GM19043 (cell line): ENCODE data around the gene LMBRD2.
A peak's percentile ranks its signal among the peaks of the same experiment; 100 is the strongest.
"Not testable (repeated sequence)": the region's sequence is repeated elsewhere in the genome, so short reads cannot be mapped to it uniquely, and the experiment has no call there.

Experiments
- ATAC-seq: cut with Tn5 transposase; IDR thresholded peaks from one replicate; pipeline ENCODE4 v1.9.1; 2021; ENCODE audit warnings: low read depth; ENCODE audit not compliant: unreplicated experiment

The LMBRD2 gene

GRCh38 chr5:36162810-36163486, 11.3 kb upstream of the LMBRD2 start:
- no peak for ATAC-seq

DNA sequence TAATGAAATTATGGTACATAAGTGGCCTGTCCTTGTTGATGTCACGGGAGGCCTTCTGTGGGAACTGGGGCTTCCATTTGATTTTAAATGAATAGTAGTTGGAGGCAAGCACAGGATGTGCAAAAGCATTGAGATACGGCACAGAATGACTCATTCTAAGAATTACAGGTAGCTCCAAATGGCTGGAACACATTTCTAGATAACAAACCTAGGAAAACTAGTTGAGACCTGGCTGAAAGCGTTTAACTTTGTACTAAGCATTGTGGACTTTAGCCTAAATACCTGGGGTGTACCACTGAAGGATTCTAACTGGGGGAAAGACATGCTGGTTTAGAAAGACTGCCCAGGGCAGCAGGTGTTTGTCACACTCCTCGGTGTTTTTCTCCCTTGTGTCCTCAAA, 9.7 kb upstream of the LMBRD2 start:
- no peak for ATAC-seq

DNA sequence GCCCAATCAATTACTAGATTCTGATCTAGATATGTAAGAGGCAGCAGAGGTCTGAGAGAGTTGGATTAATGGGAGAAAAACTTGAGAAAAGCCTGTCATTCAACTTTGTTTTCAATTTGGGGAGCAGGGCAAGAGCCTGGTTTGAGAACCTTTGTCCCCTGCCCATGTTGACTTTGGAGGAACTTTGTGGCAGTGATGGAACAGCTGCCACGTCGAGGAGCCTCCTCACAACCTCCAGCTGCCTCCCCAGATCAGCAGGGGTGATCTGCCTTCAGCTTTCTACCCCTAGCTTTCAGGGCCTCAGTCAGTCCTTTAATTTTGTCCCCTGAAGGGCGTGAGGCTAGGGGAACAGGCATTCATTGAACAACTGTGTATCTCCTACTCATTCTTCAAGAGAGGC, 8.9 kb upstream of the LMBRD2 start:
- ATAC-seq, result no peak

GRCh38 chr5:36158144-36158543, 6.5 kb upstream of the LMBRD2 start:
- ATAC-seq, result no peak

GRCh38 chr5:36156619-36157018, 4.9 kb upstream of the LMBRD2 start:
- no peak for ATAC-seq

GRCh38 chr5:36156121-36156601, 4.5 kb upstream of the LMBRD2 start:
- ATAC-seq, result no peak

DNA sequence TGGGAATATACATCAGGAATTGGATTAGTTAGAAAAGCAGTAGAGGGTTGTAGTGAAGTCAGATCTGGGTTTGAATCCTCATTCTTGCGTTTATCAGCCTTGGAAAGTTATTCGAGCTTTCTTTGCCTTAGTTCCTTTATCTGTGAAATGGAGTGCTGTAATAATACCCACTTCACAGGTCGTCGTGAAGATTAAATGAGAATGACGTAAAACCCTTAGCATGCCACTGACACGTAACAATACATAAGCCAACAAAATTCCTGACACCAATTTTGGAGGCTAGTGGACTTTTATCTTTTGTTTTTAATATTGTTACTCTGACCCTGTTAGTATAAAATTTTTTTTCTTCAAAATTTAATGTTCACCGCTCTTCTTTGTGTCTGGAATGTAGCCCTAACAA, 3.6 kb upstream of the LMBRD2 start:
- ATAC-seq, result no peak

GRCh38 chr5:36153726-36154125, 2.0 kb upstream of the LMBRD2 start:
- no peak for ATAC-seq

DNA sequence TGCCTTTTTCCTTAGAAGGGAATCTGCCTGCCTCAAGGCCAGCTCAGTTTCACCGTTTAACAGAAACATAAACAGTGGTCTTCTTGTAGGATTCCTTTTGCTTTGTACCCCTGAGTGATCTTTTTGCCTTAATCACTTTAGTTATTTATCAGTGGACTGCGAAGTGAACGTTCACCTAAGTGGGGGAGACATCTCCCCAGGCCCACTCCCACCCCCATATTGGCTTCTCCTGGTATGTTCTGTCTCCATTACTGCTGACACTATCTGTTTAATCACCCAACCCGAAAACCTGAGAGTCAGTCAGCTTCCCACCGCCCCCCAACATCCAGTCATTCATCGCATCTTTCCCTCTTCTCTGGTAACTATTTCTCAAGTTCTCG, 1.6 kb upstream of the LMBRD2 start:
- ATAC-seq, result no peak

GRCh38 chr5:36152324-36153297, 924 bp upstream of the LMBRD2 start:
- ATAC-seq, result no peak

DNA sequence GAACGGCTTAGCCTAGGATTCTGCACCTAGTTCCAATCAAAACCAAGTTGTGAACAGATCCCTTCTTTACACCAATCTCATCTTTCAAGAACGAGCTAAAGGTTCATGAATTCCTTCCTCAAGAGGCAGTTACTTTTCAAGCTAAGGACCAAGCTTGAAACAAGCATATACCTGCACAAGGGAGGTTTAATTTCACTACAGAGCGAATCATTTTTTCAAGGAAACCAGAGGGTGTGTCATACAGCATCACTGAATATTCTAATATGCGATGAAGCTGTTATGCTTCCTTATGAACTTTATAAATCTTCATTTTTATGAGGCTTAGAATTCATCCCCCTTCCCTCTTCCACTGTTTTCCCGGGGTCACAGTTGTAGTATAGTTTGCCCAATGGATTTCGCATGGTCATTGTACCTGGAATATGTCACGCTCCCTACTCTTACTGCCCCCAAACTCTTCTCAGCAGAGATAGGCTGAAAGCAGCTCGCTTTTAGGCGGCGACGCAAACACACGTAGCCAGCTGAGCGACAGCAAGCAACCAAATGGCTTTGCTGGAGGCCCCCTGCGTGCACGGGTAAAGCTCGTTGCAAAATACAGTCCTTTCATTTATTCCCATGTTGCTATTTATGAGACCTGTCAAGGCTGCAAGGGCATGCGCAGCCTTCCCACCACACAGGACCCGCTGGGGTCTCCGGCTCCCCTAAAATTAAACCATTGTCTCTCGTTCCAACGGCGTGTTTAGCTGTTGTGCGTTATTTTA, 832 bp downstream of the LMBRD2 start:
- ATAC-seq, result peak; percentile 31

DNA sequence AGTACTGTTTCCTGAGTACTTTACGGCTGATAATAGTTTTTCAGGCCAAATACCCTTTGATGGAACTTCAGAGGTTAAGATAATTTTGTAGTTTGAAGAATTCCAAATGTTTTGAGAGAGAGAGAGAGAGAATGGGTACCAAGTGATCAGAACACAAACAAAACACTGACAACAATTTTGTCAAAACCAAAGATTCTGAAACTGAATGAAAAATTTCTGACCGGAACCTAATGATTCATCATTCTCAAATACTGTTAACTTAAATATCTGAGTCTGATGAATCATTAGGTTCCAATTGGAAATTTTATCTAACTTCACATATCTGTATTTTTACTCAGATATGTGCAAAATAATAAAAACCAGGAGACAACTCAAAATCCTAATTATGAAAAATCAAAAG, 4.0 kb downstream of the LMBRD2 start:
- no peak for ATAC-seq

DNA sequence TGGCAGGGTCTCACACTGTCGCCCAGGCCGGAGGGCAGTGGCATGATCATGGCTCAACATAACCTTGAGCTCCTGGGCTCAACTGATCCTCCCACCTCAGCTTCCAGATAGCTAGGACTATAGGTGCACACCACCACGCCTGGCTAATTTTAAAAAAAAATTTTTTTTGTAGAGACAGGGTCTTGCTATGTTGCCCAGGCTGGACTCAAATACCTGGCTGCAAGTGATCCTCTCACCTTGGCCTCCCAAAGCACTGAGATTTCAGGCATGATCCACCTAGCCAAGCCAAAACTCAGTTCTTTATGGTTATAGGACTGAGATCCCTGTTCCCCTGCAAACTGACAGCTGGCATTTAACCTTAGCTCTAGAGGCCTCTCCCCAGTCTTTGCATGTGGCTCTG, 5.3 kb downstream of the LMBRD2 start:
- no peak for ATAC-seq

GRCh38 chr5:36145311-36145710, 6.4 kb downstream of the LMBRD2 start:
- no peak for ATAC-seq

DNA sequence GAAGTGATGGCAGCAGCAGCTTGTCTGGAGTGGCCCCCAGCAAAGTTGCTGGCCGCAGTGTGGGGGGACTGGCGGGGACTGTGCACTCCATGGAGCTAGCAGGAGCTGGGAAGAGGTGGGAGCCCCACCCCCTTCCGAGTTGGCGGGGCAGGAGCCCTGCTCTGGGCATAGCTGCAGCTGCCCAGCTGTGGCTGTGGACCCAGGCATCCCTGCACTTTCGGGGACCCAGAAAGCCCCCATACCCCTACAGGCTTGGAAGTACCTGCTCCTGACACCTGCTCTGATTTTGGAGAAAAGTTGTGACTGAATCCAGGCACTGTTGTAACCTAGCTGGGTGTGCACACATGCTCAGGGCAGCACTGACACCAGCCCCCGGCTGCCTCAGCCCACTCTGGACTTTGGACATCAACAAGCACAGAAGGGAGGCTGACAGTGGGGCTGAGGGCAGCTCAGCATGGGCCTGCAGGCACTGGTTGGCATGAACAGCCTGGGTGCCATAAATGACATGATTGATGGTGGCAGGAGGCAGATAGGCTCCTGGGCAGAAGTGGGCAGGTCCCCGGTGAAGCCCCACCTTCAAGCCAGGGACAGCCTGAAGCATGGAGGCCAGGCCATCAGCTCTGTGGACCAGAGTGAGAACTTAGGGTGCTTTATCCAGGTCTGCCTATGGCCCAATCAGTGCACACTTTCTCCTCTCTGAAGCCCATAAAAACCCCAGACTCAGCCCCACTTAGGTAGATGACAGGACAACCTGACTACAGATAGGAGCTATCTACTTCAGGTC, 12.6 kb downstream of the LMBRD2 start:
- ATAC-seq, result no peak

GRCh38 chr5:36136581-36136980, 15.1 kb downstream of the LMBRD2 start:
- no peak for ATAC-seq

- no peak for ATAC-seq
Observed at GRCh38 chr5:36135988-36136387, 15.7 kb downstream of the LMBRD2 start.

- not testable (repeated sequence) for ATAC-seq
Observed at GRCh38 chr5:36133009-36133408, 18.7 kb downstream of the LMBRD2 start.

DNA sequence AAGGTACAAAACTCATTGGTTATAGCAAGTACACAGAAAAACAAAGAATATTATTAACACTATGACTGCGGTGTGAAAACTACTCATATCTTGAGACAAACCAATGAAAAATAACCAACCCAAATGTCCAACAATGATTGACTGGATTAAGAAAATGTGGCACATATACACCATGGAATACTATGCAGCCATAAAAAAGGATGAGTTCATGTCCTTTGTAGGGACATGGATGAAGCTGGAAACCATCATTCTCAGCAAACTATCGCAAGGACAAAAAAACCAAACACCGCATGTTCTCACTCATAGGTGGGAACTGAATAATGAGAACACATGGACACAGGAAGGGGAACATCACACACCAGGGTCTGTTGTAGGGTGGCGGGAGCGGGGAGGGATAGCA, 22.0 kb downstream of the LMBRD2 start:
- ATAC-seq, result not testable (repeated sequence)

- no peak for ATAC-seq
Observed at GRCh38 chr5:36128795-36129194, 22.9 kb downstream of the LMBRD2 start.
